Smooth muscle cell of the brain vasculature (primary cell): ENCODE data around the gene DPH3.

Experiments
- DNase-seq: peaks from one replicate; pipeline ENCODE4 v3.0.0-alpha.2; 2012; ENCODE audit warnings: low read depth, low spot score

Gene DPH3

DNA sequence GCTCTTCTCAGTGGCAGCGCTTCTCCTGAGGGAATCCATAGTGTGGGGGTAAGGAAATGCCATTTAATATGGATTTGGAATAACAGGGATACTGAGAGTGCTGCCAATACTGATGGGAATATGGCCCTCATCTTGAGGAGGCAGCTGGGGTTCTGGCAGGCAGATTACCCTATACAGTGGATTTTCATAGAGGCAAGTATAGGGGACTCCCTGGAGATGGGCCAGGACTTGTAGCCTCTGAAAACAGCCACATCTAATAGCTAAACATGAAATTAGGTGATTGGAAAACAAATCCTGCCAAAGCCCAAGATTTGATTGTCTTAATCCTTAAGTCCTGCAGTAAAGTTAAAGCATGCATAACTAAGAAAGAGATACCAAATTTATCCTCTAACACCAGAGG, 30.9 kb downstream of the DPH3 start:
- no peak for DNase-seq

- DNase-seq, result no peak
These were observed 32.8 kb downstream of the DPH3 start for GRCh38 chr3:16231983-16232382.

DNA sequence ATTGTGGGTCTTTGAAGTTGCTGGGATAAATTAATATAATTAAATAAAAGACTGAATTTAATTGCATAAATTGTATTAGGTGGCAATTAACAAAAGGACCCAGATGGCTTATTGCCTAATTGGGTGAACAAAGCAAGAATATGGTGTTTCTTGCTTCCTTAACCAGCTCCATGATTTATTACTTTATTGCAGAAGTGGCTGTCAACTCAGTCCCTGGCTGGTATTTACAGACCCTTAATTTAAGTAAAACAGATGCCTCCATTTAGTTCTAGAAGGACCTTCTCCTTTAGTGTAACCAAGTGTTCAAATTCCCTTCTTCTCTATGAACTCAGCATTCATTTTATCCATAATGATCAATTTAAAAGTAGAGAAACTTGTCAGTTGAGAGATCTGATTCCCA, 35.1 kb downstream of the DPH3 start:
- DNase-seq, result no peak

GRCh38 chr3:16227566-16227965, 37.2 kb downstream of the DPH3 start:
- no peak for DNase-seq

DNA sequence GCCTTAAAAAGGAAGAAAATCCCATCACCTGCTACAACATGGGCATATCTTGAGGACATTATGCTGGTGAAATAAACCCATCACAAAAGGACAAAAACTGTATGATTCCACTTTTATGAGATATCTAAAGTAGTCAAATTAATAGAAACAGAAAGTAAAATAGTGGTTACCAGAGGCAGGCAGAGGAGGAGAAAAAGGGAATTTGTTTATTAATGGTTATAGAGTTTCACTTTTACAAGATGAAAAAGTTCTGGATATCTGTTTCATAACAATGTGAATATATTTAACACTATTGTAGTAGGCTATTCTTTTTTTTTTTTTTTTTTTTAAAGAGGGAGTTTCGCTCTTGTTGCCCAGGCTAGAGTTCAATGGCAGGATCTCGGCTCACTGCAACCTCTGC, 40.4 kb downstream of the DPH3 start:
- no peak for DNase-seq

DNA sequence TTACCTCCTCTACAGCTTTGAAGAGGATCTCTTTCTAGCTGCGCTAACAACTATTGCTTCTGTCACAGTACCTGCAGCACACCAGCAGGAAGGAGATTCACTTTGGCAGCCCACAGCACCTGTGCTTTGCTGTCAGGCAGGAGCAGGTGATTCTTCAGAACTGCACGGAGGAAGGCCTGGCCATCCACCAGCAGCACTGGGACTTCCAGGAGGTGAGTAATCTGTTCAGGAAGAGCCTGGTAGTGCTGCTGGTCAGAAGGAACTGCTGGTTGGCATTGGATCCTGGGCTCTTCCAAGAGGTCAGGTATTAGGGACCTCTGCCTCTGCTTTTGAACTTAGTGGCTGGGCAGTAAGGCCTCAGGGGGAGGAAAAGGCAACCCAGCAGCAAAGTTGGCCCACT, 42.2 kb downstream of the DPH3 start:
- DNase-seq, result no peak

DNA sequence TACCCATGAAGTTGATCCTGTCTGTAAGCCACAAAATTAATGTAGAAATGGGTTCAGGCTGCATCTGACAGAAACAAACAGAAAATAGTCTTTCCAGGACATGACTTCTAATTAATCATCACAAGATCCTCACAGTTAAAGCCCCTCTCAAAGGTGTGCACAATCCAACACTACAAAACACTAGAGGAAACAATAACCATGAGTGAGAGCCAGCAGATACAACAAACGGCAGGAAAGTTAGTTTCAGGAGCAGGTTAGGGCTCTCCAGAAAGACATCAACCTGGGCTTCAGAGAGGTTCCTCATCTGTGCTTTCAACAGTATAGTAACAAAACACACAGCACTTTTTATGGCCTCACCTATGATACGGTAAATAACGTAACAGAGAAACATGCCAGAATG, 42.8 kb downstream of the DPH3 start:
- no peak for DNase-seq

GRCh38 chr3:16219777-16220176, 45.0 kb downstream of the DPH3 start:
- DNase-seq, result no peak

- DNase-seq, result no peak
These were observed 48.3 kb downstream of the DPH3 start for GRCh38 chr3:16216373-16216935.

- no peak for DNase-seq
These were observed 50.4 kb downstream of the DPH3 start for GRCh38 chr3:16214366-16214765.

GRCh38 chr3:16211176-16211904, 53.4 kb downstream of the DPH3 start:
- no peak for DNase-seq
